ENCODE measurements around the gene ZKSCAN2.

Gene ZKSCAN2

DNA sequence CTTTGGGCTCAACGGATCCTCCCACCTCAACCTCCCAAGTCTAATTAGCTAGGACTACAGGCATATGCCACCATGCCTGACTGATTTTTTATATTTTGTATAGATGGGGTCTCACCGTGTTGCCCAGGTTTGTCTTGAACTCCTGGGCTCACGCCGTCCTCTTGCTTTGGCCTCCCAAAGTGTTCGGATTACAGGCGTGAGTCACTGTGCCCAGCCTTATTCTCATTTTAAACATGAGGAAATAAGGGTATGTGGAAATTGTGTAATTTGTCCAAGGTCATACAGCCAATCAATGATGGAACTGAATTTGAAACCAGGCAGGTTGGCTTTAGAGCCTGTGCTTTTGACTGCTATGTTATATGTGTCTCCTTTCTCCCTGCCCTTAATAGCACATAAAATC is 68.3 kb downstream of the ZKSCAN2 start:
- H3K4ac ChIP-seq (ENCODE audit: low read depth, low read length): no peak overlapping the region
- no peak overlapping the region for H2AK5ac ChIP-seq (ENCODE audit: low read length)
- H3K79me2 ChIP-seq (ENCODE audit: control insufficient read depth, insufficient read depth, low read length): no peaks in the 10 kb centered on the region
- no CpG with 5 or more reads among the region's 6 CpGs for WGBS (ENCODE audit: extremely low coverage, insufficient coverage, low lambda C conversion rate)
- H3K56ac ChIP-seq (ENCODE audit: low read length): no peak overlapping the region
- no peak overlapping the region for H3K4me3 ChIP-seq (ENCODE audit: low read length)
- no peak overlapping the region for H3K23ac ChIP-seq (ENCODE audit: low read length)
- H3K36me3 ChIP-seq (ENCODE audit: control insufficient read depth, insufficient read depth, low read length): no peaks in the 10 kb centered on the region
- no peak overlapping the region for H4K5ac ChIP-seq (ENCODE audit: low read length)
- H3K27me3 ChIP-seq (ENCODE audit: insufficient read depth, low read length, poor library complexity): no peaks in the 10 kb centered on the region
- H3K79me1 ChIP-seq (ENCODE audit: low read length): no peaks in the 10 kb centered on the region
- no peak overlapping the region for H3K27ac ChIP-seq (ENCODE audit: low read depth, low read length)
- no peak overlapping the region for H2BK5ac ChIP-seq (ENCODE audit: low read length)
- no peak overlapping the region for H4K8ac ChIP-seq (ENCODE audit: low read depth, low read length)
- no peak overlapping the region for H3K4me2 ChIP-seq (ENCODE audit: low read length)
- no peak for DNase-seq
- H3K18ac ChIP-seq (ENCODE audit: low read length): no peak overlapping the region
- no peak overlapping the region for H2BK15ac ChIP-seq (replicated peaks; ENCODE audit: low read depth)
- H2BK120ac ChIP-seq (ENCODE audit: low read depth, low read length): no peak overlapping the region
- H3K9ac ChIP-seq (ENCODE audit: low read length): no peak overlapping the region
- no peaks in the 10 kb centered on the region for H3K4me1 ChIP-seq (ENCODE audit: control insufficient read depth, low read depth, low read length)

- H3K4me3 ChIP-seq (ENCODE audit: low read length): no peak overlapping the region
- H3K4ac ChIP-seq (ENCODE audit: low read depth, low read length): no peak overlapping the region
- no peaks in the 10 kb centered on the region for H3K4me1 ChIP-seq (ENCODE audit: control insufficient read depth, low read depth, low read length)
- H3K56ac ChIP-seq (ENCODE audit: low read length): no peak overlapping the region
- no peaks in the 10 kb centered on the region for H3K36me3 ChIP-seq (ENCODE audit: control insufficient read depth, insufficient read depth, low read length)
- no peak overlapping the region for H2BK15ac ChIP-seq (replicated peaks; ENCODE audit: low read depth)
- DNase-seq: no peak
- H2AK5ac ChIP-seq (ENCODE audit: low read length): no peak overlapping the region
- no peak overlapping the region for H3K23ac ChIP-seq (ENCODE audit: low read length)
- no peaks in the 10 kb centered on the region for H3K79me2 ChIP-seq (ENCODE audit: control insufficient read depth, insufficient read depth, low read length)
- no peak overlapping the region for H3K18ac ChIP-seq (ENCODE audit: low read length)
- no peak overlapping the region for H3K27ac ChIP-seq (ENCODE audit: low read depth, low read length)
- no peak overlapping the region for H3K9ac ChIP-seq (ENCODE audit: low read length)
- WGBS (ENCODE audit: extremely low coverage, insufficient coverage, low lambda C conversion rate): no CpG with 5 or more reads among the region's 3 CpGs
- H3K4me2 ChIP-seq (ENCODE audit: low read length): no peak overlapping the region
- H3K27me3 ChIP-seq (ENCODE audit: insufficient read depth, low read length, poor library complexity): no peaks in the 10 kb centered on the region
- no peak overlapping the region for H4K5ac ChIP-seq (ENCODE audit: low read length)
- no peak overlapping the region for H2BK120ac ChIP-seq (ENCODE audit: low read depth, low read length)
- H3K79me1 ChIP-seq (ENCODE audit: low read length): no peaks in the 10 kb centered on the region
- no peak overlapping the region for H4K8ac ChIP-seq (ENCODE audit: low read depth, low read length)
- H2BK5ac ChIP-seq (ENCODE audit: low read length): no peak overlapping the region
Observed at GRCh38 chr16:25187491-25187795, 70.2 kb downstream of the ZKSCAN2 start.
